Embryonic facial prominence (tissue), 1 donor: ENCODE measurements around the gene C19orf53.
"Not testable (repeated sequence)": the region's sequence is repeated elsewhere in the genome, so short reads cannot be mapped to it uniquely, and the experiment has no call there.

ENCODE experiments used
- DNase-seq: peaks from one replicate; pipeline ENCODE4 v3.0.0-alpha.2; 2016; ENCODE audit errors: extremely low spot score

The C19orf53 gene

GRCh38 chr19:13764101-13764807 is 10.0 kb upstream of the C19orf53 start, which contains the start of gene MRI1:
Gene MRI1, plus strand, starts transcription at chr19:13764522. Its CDS starts 67 bp downstream, at chr19:13764589.
- DNase-seq = no peak

DNA sequence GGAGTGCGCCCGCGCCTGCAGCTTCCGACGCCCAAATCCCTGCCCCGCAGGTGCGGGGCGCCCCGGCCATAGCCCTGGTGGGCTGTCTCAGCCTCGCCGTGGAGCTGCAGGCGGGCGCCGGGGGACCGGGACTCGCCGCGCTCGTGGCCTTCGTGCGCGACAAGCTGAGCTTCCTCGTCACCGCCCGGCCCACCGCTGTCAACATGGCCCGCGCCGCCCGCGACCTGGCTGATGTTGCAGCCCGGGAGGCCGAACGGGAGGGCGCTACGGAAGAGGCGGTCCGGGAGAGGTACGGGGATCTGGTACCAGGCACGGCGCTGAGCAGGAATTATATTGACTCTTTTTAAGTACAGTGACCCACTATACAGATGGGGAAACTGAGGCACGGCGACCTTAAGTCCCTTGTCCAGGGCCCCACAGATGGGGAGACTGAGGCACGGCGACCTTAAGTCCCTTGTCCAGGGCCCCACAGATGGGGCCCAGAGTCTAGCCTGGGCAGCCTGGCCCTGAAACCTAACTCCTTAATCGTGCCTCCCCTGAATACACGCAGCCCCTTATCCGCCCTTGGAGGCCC is 9.3 kb upstream of the C19orf53 start:
- DNase-seq = no peak

GRCh38 chr19:13765395-13766094 is 8.7 kb upstream of the C19orf53 start:
- DNase-seq = no peak

- no peak for DNase-seq
Observed at GRCh38 chr19:13766095-13766481, 8.2 kb upstream of the C19orf53 start.

- no peak for DNase-seq
Observed at GRCh38 chr19:13768510-13768909, 5.7 kb upstream of the C19orf53 start.

DNA sequence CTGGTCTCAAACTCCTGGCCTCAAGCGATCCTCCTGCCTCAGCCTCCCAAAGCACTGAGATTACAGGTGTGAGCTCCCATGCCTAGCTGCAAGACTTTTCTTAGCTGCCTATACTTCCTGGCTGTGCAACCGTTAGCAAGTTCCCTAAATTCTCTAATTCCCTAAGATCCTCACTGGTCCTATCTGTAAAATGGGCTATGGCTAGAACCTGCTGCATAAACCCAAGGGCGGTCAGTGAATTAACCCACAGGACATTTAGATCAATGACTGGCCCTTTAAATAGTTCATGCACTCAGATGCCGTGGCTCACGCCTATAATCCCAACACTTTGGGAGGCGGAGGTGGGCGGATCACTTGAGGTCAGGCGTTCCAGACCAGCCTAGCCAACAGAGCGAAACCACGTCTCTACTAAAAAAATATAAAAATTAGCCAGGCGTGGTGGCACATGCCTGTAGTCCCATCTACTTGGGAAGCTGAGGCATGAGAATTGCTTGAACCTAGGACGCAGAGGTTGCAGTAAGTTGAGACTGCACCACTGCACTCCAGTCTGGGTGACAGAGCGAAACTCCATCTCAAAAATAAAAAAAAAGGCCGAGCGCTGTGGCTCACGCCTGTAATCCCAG is 4.1 kb upstream of the C19orf53 start:
- no peak for DNase-seq

GRCh38 chr19:13778398-13778797 is 4.1 kb downstream of the C19orf53 start:
- no peak for DNase-seq

GRCh38 chr19:13778847-13779246 is 4.6 kb downstream of the C19orf53 start:
- no peak for DNase-seq

- not testable (repeated sequence) for DNase-seq
Observed at GRCh38 chr19:13779794-13780193, 5.5 kb downstream of the C19orf53 start.

GRCh38 chr19:13781547-13781946 is 7.3 kb downstream of the C19orf53 start:
- DNase-seq = peak; percentile 70

DNA sequence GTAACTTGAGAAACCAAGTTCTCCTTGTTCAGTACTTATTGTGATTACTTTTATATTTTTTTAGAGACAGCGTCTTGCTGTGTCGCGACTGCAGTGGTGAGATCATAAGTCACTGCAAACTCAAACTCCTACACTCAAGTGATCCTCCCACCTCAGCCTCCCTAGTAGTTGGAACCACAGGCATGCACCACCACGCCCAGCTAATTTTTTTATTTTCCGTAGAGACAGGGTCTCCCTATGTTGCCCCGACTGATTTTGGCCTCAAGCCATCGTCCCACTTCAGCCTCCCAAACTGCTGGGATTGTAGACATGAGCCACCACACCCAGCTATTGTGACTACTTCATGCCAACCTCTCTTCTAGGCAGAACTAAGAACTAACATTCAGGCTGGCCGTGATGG is 8.3 kb downstream of the C19orf53 start:
- DNase-seq = no peak

DNA sequence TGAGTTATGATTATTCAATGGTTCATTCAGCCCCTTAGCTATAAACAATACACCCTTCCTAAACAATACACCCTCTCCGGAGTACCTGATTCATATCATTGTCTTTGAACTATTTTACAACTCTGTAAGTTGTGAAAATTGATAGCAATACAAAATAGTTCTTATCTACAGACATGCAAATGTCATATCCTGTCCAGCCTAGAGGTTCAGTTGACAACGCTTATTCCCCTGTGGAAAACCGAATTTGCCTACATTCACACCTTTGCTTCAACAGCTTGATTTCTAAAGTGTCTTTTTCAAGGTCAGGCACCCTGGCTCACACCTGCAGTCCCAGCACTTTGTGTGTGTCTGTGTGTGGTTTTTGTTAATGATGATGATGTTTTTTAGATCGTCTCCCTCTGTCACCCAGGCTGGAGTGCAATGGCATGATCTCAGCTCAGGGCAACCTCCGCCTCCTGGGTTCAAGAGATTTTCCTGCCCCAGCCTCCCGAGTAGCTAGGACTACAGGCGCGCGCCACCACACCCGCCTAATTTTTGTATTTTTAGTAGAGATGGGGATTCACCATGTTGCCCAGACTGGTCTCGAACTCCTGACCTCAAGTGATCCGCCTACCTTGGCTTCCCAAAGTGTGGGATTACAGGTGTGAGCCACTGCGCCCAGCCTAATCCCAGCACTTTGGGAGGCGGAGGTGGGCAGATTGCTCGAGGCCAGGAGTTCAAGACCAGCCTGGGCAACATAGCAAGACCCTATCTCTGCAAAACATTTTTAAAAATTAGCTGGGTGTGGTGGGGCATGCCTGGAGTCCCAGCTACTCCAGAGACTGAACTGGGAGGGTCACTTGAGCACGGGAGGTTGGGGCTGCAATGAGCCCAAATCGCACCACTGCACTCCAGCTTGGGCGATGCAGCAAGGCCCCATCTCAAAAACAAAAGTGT is 9.6 kb downstream of the C19orf53 start:
- no peak for DNase-seq

GRCh38 chr19:13784731-13785452 is 10.6 kb downstream of the C19orf53 start:
- no peak for DNase-seq

DNA sequence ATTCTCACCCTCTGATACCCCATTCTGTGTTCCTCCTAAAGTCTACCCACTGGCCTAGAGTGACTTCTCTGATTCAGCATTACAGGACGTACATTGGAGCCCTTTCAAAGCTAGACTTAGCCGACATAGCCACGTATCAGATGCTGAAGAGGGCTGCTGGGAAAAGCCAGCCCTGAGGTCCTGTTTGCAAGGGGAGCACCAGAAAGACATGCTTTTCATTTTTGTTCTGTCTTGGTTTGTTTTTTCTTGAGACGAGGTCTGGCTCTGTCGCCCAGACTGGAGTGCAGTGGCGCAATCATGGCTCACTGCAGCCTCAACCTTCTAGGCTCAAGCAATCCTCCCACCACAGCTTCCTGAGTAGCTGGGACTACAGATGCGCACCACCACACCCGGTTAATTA is 14.7 kb downstream of the C19orf53 start:
- DNase-seq = no peak

- no peak for DNase-seq
Observed at GRCh38 chr19:13790354-13790753, 16.1 kb downstream of the C19orf53 start.

DNA sequence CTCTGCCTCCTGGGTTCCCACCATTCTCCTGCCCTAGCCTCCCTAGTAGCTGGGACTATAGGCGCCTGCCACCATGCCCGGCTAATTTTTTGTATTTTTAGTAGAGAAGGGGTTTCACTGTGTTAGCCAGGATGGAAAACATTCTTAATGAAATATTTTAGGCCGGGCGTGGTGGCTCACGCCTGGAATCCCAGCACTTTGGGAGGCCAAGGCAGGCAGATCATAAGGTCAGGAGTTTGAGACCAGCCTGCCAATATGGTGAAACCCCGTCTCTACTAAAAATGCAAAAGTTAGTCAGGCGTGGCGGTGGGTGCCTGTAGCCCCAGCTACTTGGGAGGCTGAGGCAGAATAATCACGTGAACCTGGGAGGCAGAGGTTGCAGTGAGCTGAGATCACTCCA is 19.1 kb downstream of the C19orf53 start:
- not testable (repeated sequence) for DNase-seq

DNA sequence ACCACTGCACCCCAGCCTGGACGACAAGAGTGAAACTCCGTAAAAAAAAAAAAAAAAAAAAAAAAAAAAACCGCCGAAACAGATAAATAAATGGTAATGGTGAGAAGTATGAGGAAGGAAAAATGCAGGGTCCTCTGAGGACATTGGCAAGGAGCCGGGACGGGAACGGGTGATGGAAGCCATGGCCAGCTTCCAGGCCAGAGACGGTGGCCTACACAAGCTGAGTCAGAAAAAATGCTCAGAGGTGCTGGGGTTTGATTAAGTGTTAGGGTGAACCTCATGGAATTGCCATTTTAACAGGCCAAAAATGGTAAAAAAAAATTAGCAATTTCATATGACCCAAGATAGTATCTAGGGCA is 20.1 kb downstream of the C19orf53 start:
- DNase-seq = no peak

- DNase-seq = peak; percentile 97
Observed at GRCh38 chr19:13794757-13795589, 20.7 kb downstream of the C19orf53 start, which contains the start of gene ZSWIM4. Gene ZSWIM4, plus strand, starts transcription at chr19:13795443. Its CDS starts 206 bp downstream, at chr19:13795649.

- DNase-seq = no peak
Observed at GRCh38 chr19:13795595-13796300, 21.5 kb downstream of the C19orf53 start.
